ENCODE data around the gene MAST1.

MAST1 gene

GRCh38 chr19:12837225-12837624 is 1.1 kb upstream of the MAST1 start:
- ChIA-PET POLR2A (interaction anchor here (1.0 kb wide), 1 partner anchor 53 kb away, joined by 3 read pairs; the partner anchor contains the start of gene GCDH), CTCF (interaction anchor here (0.6 to 1.0 kb wide), 4 partner anchors 9 to 72 kb away, joined by 3 to 4 read pairs (median 4); partner anchors contain the start of gene GCDH)
- TF ChIP-seq HDGF (IDR thresholded peaks at IDR 0.05; ENCODE audit: borderline replicate concordance) = no peak
- no peak for TF ChIP-seq L3MBTL2 (conservative IDR thresholded peaks at IDR 0.05)
- no peak for TF ChIP-seq FOXM1 (IDR thresholded peaks at IDR 0.05; ENCODE audit: borderline replicate concordance)
- no peak for TF ChIP-seq CTBP1 (IDR thresholded peaks at IDR 0.05; ENCODE audit: borderline replicate concordance)
- no peak for TF ChIP-seq ZNF384 (IDR thresholded peaks at IDR 0.05)
- TF ChIP-seq, protein P1, sequence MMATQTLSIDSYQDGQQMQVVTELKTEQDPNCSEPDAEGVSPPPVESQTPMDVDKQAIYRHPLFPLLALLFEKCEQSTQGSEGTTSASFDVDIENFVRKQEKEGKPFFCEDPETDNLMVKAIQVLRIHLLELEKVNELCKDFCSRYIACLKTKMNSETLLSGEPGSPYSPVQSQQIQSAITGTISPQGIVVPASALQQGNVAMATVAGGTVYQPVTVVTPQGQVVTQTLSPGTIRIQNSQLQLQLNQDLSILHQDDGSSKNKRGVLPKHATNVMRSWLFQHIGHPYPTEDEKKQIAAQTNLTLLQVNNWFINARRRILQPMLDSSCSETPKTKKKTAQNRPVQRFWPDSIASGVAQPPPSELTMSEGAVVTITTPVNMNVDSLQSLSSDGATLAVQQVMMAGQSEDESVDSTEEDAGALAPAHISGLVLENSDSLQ (IDR thresholded peaks at IDR 0.05) = no peak
- TF ChIP-seq FOXA1 (IDR thresholded peaks at IDR 0.05) = no peak
- no peak for TF ChIP-seq BHLHE40 (IDR thresholded peaks at IDR 0.05; ENCODE audit: borderline replicate concordance)
- no peak for TF ChIP-seq NFRKB (IDR thresholded peaks at IDR 0.05)
- TF ChIP-seq ARNT (IDR thresholded peaks at IDR 0.05) = no peak
- no peak for TF ChIP-seq SUZ12 (IDR thresholded peaks at IDR 0.05)
- TF ChIP-seq ELF4 (IDR thresholded peaks at IDR 0.05) = no peak
- no peak for TF ChIP-seq LEF1 (IDR thresholded peaks at IDR 0.05; ENCODE audit: borderline replicate concordance)
- TF ChIP-seq SP1 (IDR thresholded peaks at IDR 0.05) = no peak
- no peak for TF ChIP-seq FOXK2 (IDR thresholded peaks at IDR 0.05)
- no peak for TF ChIP-seq TARDBP (IDR thresholded peaks at IDR 0.05)
- DNase-seq (ENCODE audit: extremely low spot score) = no peak

DNA sequence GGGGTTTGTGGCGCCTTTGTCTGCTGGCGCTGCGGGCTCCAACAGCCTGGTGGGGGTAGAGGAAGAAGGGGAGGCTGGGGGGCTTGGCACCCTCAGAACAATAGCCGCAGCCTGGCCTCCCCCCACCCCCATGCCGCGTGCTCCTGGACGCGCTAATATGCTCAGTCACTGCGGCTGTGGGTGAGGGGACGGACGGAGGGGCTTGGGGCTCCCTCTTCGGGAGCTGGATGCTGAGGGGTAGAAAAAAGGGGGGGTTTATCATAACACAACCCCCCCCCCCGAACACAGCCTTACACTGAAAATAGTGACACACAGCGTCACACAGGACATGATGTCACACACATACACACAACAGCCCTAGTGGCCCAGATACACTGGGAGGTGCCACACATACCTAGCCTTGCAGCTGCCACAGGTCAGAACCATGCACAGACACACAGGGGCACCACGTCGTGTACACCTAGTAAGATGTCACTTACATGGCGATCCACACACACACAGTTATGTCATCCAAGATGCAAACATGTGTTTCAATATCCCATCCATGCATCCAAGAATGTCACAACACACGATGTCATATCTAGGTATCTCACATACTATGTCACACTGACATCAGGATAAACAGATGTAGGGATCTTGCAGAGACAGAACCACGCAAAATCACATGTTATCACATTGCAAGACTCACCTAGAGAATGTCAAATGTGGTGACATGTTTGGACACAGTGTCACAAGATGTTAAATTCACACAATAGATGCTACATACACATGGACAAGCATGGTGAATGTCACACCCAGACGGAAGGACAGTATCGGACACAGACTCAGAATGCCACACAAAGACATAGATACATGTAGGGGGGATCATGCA is 806 bp downstream of the MAST1 start:
- CTCF ChIA-PET = no interaction called here
- DNase-seq (ENCODE audit: extremely low spot score) = no peak
- TF ChIP-seq ZNF384 (IDR thresholded peaks at IDR 0.05) (no peak), BHLHE40 (IDR thresholded peaks at IDR 0.05; ENCODE audit: borderline replicate concordance) (no peak), NFRKB (IDR thresholded peaks at IDR 0.05) (no peak), L3MBTL2 (conservative IDR thresholded peaks at IDR 0.05) (peak; percentile 33), ARNT (IDR thresholded peaks at IDR 0.05) (no peak), SP1 (IDR thresholded peaks at IDR 0.05) (no peak)
- POLR2A ChIA-PET = no interaction called here

DNA sequence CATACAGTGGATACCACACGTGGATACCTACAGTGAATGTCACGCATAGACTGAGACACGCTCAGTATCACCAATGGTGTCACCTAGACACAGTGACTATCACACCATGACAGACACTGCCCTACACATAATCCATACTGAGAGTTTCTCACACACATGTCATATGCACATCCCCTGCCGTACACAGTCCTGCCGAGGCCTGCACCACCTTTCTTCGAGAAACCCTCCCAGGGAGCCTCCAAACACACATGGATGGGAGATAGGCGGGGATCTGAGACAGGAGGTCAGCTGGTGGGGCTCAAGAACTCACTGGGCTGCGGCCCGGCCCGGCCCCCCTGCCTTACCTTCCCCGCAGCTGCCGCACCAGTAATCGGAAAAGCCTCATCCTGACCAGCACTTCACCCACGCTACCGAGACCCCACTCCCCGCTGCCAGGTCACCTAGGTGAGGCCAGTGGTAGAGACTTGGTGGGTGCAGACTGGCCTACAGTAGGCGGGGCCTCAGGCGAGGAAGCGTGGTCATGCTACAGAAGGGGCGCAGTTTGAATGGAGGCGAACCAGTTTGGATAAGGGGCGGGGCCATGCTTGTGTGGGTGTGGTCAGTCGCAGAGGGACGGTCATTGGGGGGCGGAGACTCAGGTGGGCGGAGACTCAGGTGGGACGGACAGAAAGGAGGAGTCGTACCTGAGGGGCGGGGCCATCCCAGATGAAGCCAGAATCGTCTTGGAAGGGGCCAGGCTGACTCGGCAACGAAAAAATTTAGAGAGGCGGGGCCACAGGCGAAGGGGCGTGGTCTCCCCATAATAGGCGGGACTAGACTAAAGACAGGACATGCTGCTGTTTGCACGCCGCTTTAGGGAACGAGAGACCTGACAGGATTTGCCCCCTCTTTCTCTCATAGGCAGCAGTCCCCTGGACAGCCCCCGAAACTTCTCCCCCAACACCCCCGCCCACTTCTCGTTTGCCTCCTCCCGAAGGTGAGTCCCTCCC is 2.1 kb downstream of the MAST1 start:
- TF ChIP-seq HDGF (IDR thresholded peaks at IDR 0.05; ENCODE audit: borderline replicate concordance) (peak; percentile 54; the same call in 1 of the 2 replicates), ZNF384 (IDR thresholded peaks at IDR 0.05) (no peak)
- peak; percentile 95 for DNase-seq (ENCODE audit: extremely low spot score)
- ChIA-PET POLR2A (no interaction called here), CTCF (no interaction called here)

- ChIA-PET POLR2A (interaction anchor here (1.0 kb wide), 1 partner anchor 35 kb away, joined by 3 read pairs; the partner anchor contains the start of gene RNASEH2A), CTCF (no interaction called here)
- peak; percentile 49 for DNase-seq (ENCODE audit: extremely low spot score)
- TF ChIP-seq, protein P1 (IDR thresholded peaks at IDR 0.05) = no peak
- TF ChIP-seq L3MBTL2 (conservative IDR thresholded peaks at IDR 0.05) (no peak), FOXK2 (IDR thresholded peaks at IDR 0.05) (no peak)
These were observed 2.8 kb downstream of the MAST1 start for GRCh38 chr19:12841094-12841493.

DNA sequence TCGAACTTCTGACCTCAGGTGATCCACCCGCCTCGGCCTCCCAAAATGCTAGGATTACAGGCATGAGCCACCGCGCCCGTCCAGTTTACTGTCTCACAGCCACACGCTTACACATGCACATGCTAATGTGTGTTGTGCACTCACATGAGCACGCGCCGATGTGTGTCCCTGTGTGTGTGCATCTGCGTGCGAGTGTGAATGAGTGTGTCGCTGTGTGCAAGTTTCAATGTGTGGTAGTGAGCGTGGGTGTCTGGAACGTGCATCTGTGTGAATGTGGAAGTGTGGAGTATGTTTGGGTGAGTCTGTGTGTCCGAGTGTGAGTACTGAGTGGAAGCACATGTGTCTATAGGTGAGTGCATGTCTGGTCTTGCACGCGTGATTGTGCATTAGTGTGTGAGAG is 4.2 kb downstream of the MAST1 start:
- DNase-seq (ENCODE audit: extremely low spot score) = no peak
- POLR2A ChIA-PET = no interaction called here
- no peak for TF ChIP-seq BHLHE40 (IDR thresholded peaks at IDR 0.05; ENCODE audit: borderline replicate concordance)
- no peak for TF ChIP-seq ELF4 (IDR thresholded peaks at IDR 0.05)
- TF ChIP-seq FOXA1 (IDR thresholded peaks at IDR 0.05) = no peak
- TF ChIP-seq SUZ12 (IDR thresholded peaks at IDR 0.05) = no peak
- TF ChIP-seq ZNF384 (IDR thresholded peaks at IDR 0.05) = no peak
- TF ChIP-seq, protein P1 (IDR thresholded peaks at IDR 0.05) = no peak
- TF ChIP-seq TARDBP (IDR thresholded peaks at IDR 0.05) = no peak
- TF ChIP-seq LEF1 (IDR thresholded peaks at IDR 0.05; ENCODE audit: borderline replicate concordance) = no peak
- no peak for TF ChIP-seq HDGF (IDR thresholded peaks at IDR 0.05; ENCODE audit: borderline replicate concordance)
- no peak for TF ChIP-seq SP1 (IDR thresholded peaks at IDR 0.05)
- TF ChIP-seq NFRKB (IDR thresholded peaks at IDR 0.05) = no peak
- TF ChIP-seq FOXM1 (IDR thresholded peaks at IDR 0.05; ENCODE audit: borderline replicate concordance) = no peak
- no peak for TF ChIP-seq L3MBTL2 (conservative IDR thresholded peaks at IDR 0.05)
- TF ChIP-seq ARNT (IDR thresholded peaks at IDR 0.05) = no peak
- TF ChIP-seq CTBP1 (IDR thresholded peaks at IDR 0.05; ENCODE audit: borderline replicate concordance) = no peak
- no peak for TF ChIP-seq FOXK2 (IDR thresholded peaks at IDR 0.05)
- CTCF ChIA-PET = no interaction called here

- TF ChIP-seq BHLHE40 (IDR thresholded peaks at IDR 0.05; ENCODE audit: borderline replicate concordance) (no peak), SP1 (IDR thresholded peaks at IDR 0.05) (no peak), TARDBP (IDR thresholded peaks at IDR 0.05) (no peak), HDGF (IDR thresholded peaks at IDR 0.05; ENCODE audit: borderline replicate concordance) (no peak), FOXK2 (IDR thresholded peaks at IDR 0.05) (no peak), SUZ12 (IDR thresholded peaks at IDR 0.05) (no peak), NFRKB (IDR thresholded peaks at IDR 0.05) (no peak), CTBP1 (IDR thresholded peaks at IDR 0.05; ENCODE audit: borderline replicate concordance) (no peak), ELF4 (IDR thresholded peaks at IDR 0.05) (no peak), L3MBTL2 (conservative IDR thresholded peaks at IDR 0.05) (no peak), ZNF384 (IDR thresholded peaks at IDR 0.05) (no peak), FOXA1 (IDR thresholded peaks at IDR 0.05) (no peak), FOXM1 (IDR thresholded peaks at IDR 0.05; ENCODE audit: borderline replicate concordance) (no peak), ARNT (IDR thresholded peaks at IDR 0.05) (no peak)
- TF ChIP-seq, protein P1 (IDR thresholded peaks at IDR 0.05) = no peak
- ChIA-PET POLR2A (no interaction called here), CTCF (no interaction called here)
These were observed 5.0 kb downstream of the MAST1 start for GRCh38 chr19:12843328-12843727.

More at GRCh38 chr19:12843328-12843727, 5.0 kb downstream of the MAST1 start:
- no peak for DNase-seq (ENCODE audit: extremely low spot score)
